Measurements from ENCODE around the gene NOL12. TPM values are rescaled to one million over a fixed set of nuclear protein-coding genes. Genes with fewer than 3 reads are reported as not detected.
"Not testable (repeated sequence)": the region's sequence is repeated elsewhere in the genome, so short reads cannot be mapped to it uniquely, and the experiment has no call there.

NOL12 gene
- total RNA-seq, 1 donor from 2014 or later = 39.8 TPM

DNA sequence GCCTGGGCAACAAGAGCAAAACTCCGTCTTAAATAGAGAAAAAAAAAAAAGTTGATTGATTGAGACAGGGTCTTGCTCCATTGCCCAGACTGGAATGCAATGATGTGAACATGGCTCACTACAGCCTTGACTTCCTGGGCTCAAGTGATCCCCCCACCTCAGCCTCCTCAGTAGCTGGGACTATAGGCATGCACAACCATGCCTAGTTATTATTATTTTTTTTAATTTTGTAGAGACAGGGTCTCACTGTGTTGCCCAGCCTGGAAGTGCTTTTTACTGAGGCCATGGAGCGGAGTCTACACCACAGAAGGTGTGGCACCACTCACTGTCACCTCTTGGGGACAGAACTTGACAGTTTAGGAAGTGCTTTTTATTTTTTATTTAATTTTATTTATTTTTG is 28.5 kb downstream of the NOL12 start:
- H3K36me3 ChIP-seq (ENCODE audit: control insufficient read depth, insufficient read depth, low read length) = no peaks in the 10 kb centered on the region
- FAIRE-seq (no peak), DNase-seq (ENCODE audit: low read depth) (no peak)
- TF ChIP-seq, protein P1, sequence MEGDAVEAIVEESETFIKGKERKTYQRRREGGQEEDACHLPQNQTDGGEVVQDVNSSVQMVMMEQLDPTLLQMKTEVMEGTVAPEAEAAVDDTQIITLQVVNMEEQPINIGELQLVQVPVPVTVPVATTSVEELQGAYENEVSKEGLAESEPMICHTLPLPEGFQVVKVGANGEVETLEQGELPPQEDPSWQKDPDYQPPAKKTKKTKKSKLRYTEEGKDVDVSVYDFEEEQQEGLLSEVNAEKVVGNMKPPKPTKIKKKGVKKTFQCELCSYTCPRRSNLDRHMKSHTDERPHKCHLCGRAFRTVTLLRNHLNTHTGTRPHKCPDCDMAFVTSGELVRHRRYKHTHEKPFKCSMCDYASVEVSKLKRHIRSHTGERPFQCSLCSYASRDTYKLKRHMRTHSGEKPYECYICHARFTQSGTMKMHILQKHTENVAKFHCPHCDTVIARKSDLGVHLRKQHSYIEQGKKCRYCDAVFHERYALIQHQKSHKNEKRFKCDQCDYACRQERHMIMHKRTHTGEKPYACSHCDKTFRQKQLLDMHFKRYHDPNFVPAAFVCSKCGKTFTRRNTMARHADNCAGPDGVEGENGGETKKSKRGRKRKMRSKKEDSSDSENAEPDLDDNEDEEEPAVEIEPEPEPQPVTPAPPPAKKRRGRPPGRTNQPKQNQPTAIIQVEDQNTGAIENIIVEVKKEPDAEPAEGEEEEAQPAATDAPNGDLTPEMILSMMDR (IDR thresholded peaks at IDR 0.05; ENCODE audit: insufficient read depth, low read length, severe bottlenecking) = no peak
- no peaks in the 10 kb centered on the region for H3K27me3 ChIP-seq (ENCODE audit: control insufficient read depth, insufficient read depth, low read length)
- no peak overlapping the region for H3K4me3 ChIP-seq (ENCODE audit: low read depth, low read length)

DNA sequence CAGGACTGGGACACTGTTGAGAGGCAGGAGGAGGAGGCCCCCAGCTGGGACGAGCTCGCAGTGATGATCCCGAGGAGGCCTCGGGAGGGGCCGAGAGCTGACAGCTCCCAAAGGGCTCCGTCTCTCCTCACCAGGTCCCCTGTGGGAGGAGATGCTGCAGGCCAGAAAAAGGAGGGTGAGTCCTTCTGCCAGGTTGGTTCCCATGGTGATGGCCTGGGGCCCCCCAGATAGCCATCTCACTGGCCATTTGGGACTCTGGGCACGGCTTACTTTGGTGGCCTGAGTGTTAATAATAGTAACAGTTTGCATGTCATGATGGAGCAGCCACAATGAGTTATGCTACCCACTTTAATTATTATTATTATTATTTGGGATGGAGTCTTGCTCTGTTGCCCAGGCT is 29.6 kb downstream of the NOL12 start:
- TF ChIP-seq, protein P1 (IDR thresholded peaks at IDR 0.05; ENCODE audit: insufficient read depth, low read length, severe bottlenecking) = no peak
- Histone ChIP-seq H3K4me3 (ENCODE audit: low read depth, low read length) (no peak overlapping the region), H3K27me3 (ENCODE audit: control insufficient read depth, insufficient read depth, low read length) (no peaks in the 10 kb centered on the region), H3K36me3 (ENCODE audit: control insufficient read depth, insufficient read depth, low read length) (no peaks in the 10 kb centered on the region)
- DNase-seq (ENCODE audit: low read depth) (no peak), FAIRE-seq (no peak)

DNA sequence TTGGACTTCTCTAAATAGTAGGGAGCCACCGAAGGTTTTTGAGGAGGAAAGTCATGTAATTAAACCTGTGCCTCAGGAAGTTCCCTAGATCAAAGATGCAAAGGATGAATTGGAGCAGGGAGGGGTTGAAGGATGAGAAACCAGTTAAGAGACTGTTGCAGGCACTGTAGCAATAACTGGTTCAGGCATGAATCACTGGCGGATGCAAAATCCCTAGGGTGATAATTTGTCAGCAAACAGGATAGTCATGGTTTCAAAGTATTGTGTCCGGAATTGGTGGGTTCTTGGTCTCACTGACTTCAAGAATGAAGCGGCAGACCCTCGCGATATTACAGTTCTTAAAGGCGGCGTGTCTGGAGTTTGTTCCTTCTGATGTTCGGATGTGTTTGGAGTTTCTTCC is 30.6 kb downstream of the NOL12 start:
- FAIRE-seq (peak; percentile 95), DNase-seq (ENCODE audit: low read depth) (peak; percentile 52)
- TF ChIP-seq, protein P1 (IDR thresholded peaks at IDR 0.05; ENCODE audit: insufficient read depth, low read length, severe bottlenecking) = no peak

DNA sequence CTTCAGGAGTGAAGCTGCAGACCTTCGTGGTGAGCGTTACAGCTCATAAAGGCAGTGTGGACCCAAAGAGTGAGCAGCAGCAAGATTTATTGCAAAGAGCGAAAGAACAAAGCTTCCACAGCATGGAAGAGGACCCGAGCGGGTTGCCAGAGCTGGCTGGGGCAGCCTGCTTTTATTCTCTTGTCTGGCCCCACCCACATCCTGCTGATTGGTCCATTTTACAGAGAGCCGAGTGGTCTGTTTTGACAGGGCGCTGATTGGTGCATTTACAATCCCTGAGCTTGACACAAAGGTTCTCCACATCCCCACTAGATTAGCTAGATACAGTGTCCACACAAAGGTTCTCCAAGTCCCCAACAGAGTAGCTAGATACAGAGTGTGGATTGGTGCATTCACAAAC is 31.1 kb downstream of the NOL12 start:
- FAIRE-seq; H3K36me3 ChIP-seq (ENCODE audit: control insufficient read depth, insufficient read depth, low read length); H3K27me3 ChIP-seq (ENCODE audit: control insufficient read depth, insufficient read depth, low read length); H3K4me3 ChIP-seq (ENCODE audit: low read depth, low read length); DNase-seq (ENCODE audit: low read depth): not testable (repeated sequence)

More for the DNA sequence above, 30.6 kb downstream of the NOL12 start:
- Histone ChIP-seq H3K36me3 (ENCODE audit: control insufficient read depth, insufficient read depth, low read length) (no peaks in the 10 kb centered on the region), H3K27me3 (ENCODE audit: control insufficient read depth, insufficient read depth, low read length) (no peaks in the 10 kb centered on the region), H3K4me3 (ENCODE audit: low read depth, low read length) (no peak overlapping the region)

DNA sequence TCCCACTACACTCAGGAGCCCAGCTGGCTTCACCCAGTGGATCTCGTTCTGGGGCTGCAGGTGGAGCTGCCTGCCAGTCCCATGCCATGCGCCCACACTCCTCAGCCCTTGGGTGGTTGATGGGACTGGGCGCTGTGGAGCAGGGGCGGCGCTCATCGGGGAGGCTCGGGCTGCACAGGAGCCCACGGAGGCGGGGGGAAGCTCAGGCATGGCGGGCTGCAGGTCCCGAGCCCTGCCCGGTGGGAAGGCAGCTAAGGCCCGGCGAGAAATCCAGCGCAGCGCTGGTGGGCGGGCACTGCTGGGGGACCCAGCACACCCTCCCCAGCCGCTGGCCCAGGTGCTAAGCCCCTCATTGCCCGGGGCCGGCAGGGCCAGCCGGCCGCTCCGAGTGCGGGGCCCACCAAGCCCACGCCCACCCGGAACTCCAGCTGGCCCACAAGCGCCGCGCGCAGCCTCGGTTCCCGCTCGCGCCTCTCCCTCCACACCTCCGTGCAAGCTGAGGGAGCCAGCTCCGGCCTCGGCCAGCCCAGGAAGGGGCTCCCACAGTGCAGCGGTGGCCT is 31.7 kb downstream of the NOL12 start:
- not testable (repeated sequence) for FAIRE-seq; DNase-seq (ENCODE audit: low read depth)

DNA sequence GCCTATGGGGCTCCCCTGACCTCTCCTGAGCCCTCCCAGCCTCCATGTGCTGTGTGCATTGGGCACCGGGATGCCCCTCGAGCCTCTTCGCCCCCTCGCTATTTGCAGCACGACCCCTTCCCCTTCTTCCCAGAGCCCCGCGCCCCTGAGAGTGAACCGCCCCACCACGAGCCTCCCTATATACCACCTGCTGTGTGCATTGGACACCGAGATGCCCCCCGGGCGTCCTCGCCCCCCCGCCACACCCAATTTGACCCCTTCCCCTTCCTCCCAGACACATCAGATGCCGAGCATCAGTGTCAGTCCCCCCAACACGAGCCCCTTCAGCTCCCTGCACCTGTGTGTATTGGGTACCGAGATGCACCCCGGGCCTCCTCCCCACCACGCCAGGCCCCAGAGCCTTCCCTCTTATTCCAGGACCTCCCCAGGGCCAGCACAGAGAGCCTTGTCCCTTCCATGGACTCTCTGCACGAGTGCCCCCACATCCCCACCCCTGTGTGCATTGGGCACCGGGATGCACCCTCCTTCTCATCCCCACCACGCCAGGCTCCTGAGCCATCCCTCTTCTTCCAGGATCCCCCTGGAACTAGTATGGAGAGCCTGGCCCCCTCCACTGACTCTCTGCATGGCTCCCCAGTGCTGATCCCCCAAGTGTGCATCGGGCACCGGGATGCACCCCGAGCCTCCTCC is 39.6 kb downstream of the NOL12 start:
- TF ChIP-seq, protein P1 (IDR thresholded peaks at IDR 0.05; ENCODE audit: insufficient read depth, low read length, severe bottlenecking) = no peak
- Histone ChIP-seq H3K4me3 (ENCODE audit: low read depth, low read length) (no peak overlapping the region), H3K27me3 (ENCODE audit: control insufficient read depth, insufficient read depth, low read length) (no peaks in the 10 kb centered on the region), H3K36me3 (ENCODE audit: control insufficient read depth, insufficient read depth, low read length) (no peaks in the 10 kb centered on the region)
- DNase-seq (ENCODE audit: low read depth) = no peak
- no peak for FAIRE-seq

More for the DNA sequence above, 31.7 kb downstream of the NOL12 start:
- H3K27me3 ChIP-seq (ENCODE audit: control insufficient read depth, insufficient read depth, low read length); H3K36me3 ChIP-seq (ENCODE audit: control insufficient read depth, insufficient read depth, low read length); H3K4me3 ChIP-seq (ENCODE audit: low read depth, low read length): not testable (repeated sequence)
